Measurements from ENCODE around the gene KCNK7. TPM values are rescaled to one million over a fixed set of nuclear protein-coding genes. Genes with fewer than 3 reads are reported as not detected.

The KCNK7 gene
- polyA plus RNA-seq, 1 of the 3 experiments (the other 2 are of a cell fraction): 0.58 TPM

DNA sequence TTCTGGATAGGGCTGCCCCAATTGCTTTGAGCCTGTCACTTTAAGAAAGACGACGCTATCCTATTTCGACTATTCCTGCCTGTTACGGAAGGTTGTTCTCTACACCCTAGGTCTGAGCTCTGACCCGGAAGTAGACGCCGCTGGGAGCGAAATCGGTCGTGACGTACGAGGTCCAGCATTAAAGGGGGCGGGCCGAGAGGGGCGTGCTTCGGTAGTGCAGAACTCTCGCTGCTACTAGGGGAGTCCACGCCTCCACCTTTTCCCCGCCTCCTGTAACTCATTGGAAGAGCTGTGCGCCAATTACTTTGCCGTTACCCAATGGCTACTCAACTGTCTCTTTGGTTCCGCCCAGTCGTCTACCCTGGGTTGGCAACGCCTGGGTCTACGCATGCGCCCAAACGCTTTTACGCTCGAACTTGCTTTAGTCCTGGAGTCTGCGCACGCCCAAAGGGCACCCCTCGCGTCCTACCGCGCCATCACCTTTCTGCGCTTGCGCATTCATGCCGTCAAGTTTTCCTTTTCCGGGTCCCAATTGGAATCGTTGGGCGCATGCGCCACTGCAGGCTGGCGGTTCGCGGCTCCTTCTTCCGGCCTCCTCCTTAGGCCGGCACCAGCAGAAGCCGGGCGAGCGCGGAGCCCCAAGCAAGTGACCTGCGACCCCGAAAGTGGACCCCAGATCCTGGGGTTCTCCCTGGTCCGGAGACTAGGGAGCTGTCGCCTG, 19.8 kb upstream of the KCNK7 start, which contains the start of gene PCNX3:
Gene PCNX3, plus strand, starts transcription at position 548 of the 721 bp plus-strand sequence. CDS start 536 bp downstream, outside the sequence.
- Histone ChIP-seq H3K4me2 (peak within 1 kb of the TSS; percentile 85), H3K36me3 (replicated peaks in 1 of 2; ENCODE audit: control insufficient read depth in 1 of 2, insufficient read depth in 2 of 2, low read length in 1 of 2) (peaks cover 6 to 38% of the 10 kb centered on the region in 2 experiments), H3K27me3 (ENCODE audit: insufficient read depth) (no peaks in the 10 kb centered on the region), H3K9me2 (no peaks in the 10 kb centered on the region), H3K27ac (ENCODE audit: low read depth in 2 of 2, low read length in 1 of 2) (peak within 1 kb of the TSS; percentile 83 to 93), H3K79me2 (ENCODE audit: insufficient read depth) (peaks cover 93% of the 10 kb centered on the region), H2AFZ (ENCODE audit: low read depth) (no peak within 1 kb of the TSS), H3K9ac (peak within 1 kb of the TSS; percentile 93), H3K4me1 (ENCODE audit: control insufficient read depth in 1 of 2, insufficient read depth in 2 of 2, low read depth in 1 of 2, low read length in 1 of 2) (peaks cover 25 to 36% of the 10 kb centered on the region in 2 experiments; a peak in 3 of 4 replicates), H3K4me3 (ENCODE audit: low read depth in 2 of 2, low read length in 1 of 2) (peak within 1 kb of the TSS; percentile 87 to 95), H3K9me3 (no peaks in the 10 kb centered on the region), H4K20me1 (ENCODE audit: insufficient read depth) (peaks cover 23% of the 10 kb centered on the region), H3F3A (replicated peaks; ENCODE audit: insufficient read depth) (peaks cover 4% of the 10 kb centered on the region)
- ChIA-PET CTCF (interaction anchor here (1.0 to 2.8 kb wide), 7 partner anchors 21 to 273 kb away, joined by 3 to 14 read pairs (median 4); partner anchors contain the start of genes FAM89B, FIBP and ZNRD2), POLR2A (interaction anchor here (0.6 to 1.5 kb wide), 18 partner anchors 8 to 1381 kb away, joined by 3 to 6 read pairs (median 4); partner anchors contain the start of genes CCDC85B, CFL1, LTBP3 and MALAT1)
- WGBS (ENCODE audit: low lambda C conversion rate): under 1% methylated on average over 31 of the region's 55 CpGs
- peak; percentile 100 for DNase-seq
- TF ChIP-seq, protein P1, sequence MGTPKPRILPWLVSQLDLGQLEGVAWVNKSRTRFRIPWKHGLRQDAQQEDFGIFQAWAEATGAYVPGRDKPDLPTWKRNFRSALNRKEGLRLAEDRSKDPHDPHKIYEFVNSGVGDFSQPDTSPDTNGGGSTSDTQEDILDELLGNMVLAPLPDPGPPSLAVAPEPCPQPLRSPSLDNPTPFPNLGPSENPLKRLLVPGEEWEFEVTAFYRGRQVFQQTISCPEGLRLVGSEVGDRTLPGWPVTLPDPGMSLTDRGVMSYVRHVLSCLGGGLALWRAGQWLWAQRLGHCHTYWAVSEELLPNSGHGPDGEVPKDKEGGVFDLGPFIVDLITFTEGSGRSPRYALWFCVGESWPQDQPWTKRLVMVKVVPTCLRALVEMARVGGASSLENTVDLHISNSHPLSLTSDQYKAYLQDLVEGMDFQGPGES (IDR thresholded peaks at IDR 0.05; ENCODE audit: low read depth, low read length): peak; percentile 94
- TF ChIP-seq EZH2phosphoT487 (IDR thresholded peaks at IDR 0.05; ENCODE audit: borderline replicate concordance, low read depth): no peak
- TF ChIP-seq ZBTB33 (IDR thresholded peaks at IDR 0.05; ENCODE audit: borderline replicate concordance, low read depth): no peak; the same call in 1 of the 2 replicates
- TF ChIP-seq FOXM1 (IDR thresholded peaks at IDR 0.05; ENCODE audit: low read depth): no peak
- TF ChIP-seq, protein P2, sequence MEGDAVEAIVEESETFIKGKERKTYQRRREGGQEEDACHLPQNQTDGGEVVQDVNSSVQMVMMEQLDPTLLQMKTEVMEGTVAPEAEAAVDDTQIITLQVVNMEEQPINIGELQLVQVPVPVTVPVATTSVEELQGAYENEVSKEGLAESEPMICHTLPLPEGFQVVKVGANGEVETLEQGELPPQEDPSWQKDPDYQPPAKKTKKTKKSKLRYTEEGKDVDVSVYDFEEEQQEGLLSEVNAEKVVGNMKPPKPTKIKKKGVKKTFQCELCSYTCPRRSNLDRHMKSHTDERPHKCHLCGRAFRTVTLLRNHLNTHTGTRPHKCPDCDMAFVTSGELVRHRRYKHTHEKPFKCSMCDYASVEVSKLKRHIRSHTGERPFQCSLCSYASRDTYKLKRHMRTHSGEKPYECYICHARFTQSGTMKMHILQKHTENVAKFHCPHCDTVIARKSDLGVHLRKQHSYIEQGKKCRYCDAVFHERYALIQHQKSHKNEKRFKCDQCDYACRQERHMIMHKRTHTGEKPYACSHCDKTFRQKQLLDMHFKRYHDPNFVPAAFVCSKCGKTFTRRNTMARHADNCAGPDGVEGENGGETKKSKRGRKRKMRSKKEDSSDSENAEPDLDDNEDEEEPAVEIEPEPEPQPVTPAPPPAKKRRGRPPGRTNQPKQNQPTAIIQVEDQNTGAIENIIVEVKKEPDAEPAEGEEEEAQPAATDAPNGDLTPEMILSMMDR (IDR thresholded peaks at IDR 0.05): no peak
- TF ChIP-seq RAD21 (IDR thresholded peaks at IDR 0.05; ENCODE audit: low read length): no peak
- TF ChIP-seq FOSL2 (IDR thresholded peaks at IDR 0.05; ENCODE audit: borderline replicate concordance, low read depth): no peak
- TF ChIP-seq USF1 (IDR thresholded peaks at IDR 0.05; ENCODE audit: borderline replicate concordance, low read depth): no peak
- peak; percentile 96 for TF ChIP-seq NRF1 (IDR thresholded peaks at IDR 0.05; ENCODE audit: low read depth, low read length)
- no peak for TF ChIP-seq TEAD4 (IDR thresholded peaks at IDR 0.05; ENCODE audit: borderline replicate concordance, insufficient read depth)
- no peak for TF ChIP-seq RFX5 (IDR thresholded peaks at IDR 0.05; ENCODE audit: low read length)
- TF ChIP-seq MXI1 (IDR thresholded peaks at IDR 0.05; ENCODE audit: low read depth, low read length): peak; percentile 91
- TF ChIP-seq YY1 (IDR thresholded peaks at IDR 0.05; ENCODE audit: low read depth): peak; percentile 69; the same call in 1 of the 2 replicates
- no peak for TF ChIP-seq SMC3 (IDR thresholded peaks at IDR 0.05; ENCODE audit: low read depth, low read length)
- TF ChIP-seq, protein P3, sequence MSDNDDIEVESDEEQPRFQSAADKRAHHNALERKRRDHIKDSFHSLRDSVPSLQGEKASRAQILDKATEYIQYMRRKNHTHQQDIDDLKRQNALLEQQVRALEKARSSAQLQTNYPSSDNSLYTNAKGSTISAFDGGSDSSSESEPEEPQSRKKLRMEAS (IDR thresholded peaks at IDR 0.05; ENCODE audit: low read depth): peak; percentile 94
- TF ChIP-seq GATA2 (CRISPR knock-in tag; IDR thresholded peaks at IDR 0.05): no peak
- TF ChIP-seq ELF1 (IDR thresholded peaks at IDR 0.05): peak; percentile 92
- TF ChIP-seq POLR2AphosphoS5 (IDR thresholded peaks at IDR 0.05; ENCODE audit: low read depth, low read length): peak; percentile 72
- TF ChIP-seq MEF2A (IDR thresholded peaks at IDR 0.05; ENCODE audit: borderline replicate concordance, low read depth): no peak
- TF ChIP-seq, protein P4, sequence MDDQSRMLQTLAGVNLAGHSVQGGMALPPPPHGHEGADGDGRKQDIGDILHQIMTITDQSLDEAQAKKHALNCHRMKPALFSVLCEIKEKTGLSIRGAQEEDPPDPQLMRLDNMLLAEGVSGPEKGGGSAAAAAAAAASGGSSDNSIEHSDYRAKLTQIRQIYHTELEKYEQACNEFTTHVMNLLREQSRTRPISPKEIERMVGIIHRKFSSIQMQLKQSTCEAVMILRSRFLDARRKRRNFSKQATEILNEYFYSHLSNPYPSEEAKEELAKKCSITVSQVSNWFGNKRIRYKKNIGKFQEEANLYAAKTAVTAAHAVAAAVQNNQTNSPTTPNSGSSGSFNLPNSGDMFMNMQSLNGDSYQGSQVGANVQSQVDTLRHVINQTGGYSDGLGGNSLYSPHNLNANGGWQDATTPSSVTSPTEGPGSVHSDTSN (IDR thresholded peaks at IDR 0.05): peak; percentile 100
- no peak for TF ChIP-seq NFIC (IDR thresholded peaks at IDR 0.05; ENCODE audit: borderline replicate concordance)
- TF ChIP-seq EP300 (IDR thresholded peaks at IDR 0.05; ENCODE audit: borderline replicate concordance in 1 of 2, low read depth in 1 of 2, low read length in 1 of 2): peak in 1 of 2 experiments; percentile 39; a peak in 1 of 4 replicates
- peak; percentile 70; the same call in 1 of the 2 replicates for TF ChIP-seq SIN3A (IDR thresholded peaks at IDR 0.05; ENCODE audit: borderline replicate concordance, low read depth, low read length)
- TF ChIP-seq RXRA (IDR thresholded peaks at IDR 0.05; ENCODE audit: borderline replicate concordance, low read depth): no peak
- TF ChIP-seq CHD2 (IDR thresholded peaks at IDR 0.05; ENCODE audit: low read length, partially characterized antibody): peak; percentile 95
- no peak for TF ChIP-seq FOXJ3 (CRISPR knock-in tag; IDR thresholded peaks at IDR 0.05)
- peak; percentile 92 for TF ChIP-seq GABPA (IDR thresholded peaks at IDR 0.05; ENCODE audit: low read depth)

Measured in SK-N-SH (cell line).